Measurements from ENCODE around the gene KCNIP1.

DNA sequence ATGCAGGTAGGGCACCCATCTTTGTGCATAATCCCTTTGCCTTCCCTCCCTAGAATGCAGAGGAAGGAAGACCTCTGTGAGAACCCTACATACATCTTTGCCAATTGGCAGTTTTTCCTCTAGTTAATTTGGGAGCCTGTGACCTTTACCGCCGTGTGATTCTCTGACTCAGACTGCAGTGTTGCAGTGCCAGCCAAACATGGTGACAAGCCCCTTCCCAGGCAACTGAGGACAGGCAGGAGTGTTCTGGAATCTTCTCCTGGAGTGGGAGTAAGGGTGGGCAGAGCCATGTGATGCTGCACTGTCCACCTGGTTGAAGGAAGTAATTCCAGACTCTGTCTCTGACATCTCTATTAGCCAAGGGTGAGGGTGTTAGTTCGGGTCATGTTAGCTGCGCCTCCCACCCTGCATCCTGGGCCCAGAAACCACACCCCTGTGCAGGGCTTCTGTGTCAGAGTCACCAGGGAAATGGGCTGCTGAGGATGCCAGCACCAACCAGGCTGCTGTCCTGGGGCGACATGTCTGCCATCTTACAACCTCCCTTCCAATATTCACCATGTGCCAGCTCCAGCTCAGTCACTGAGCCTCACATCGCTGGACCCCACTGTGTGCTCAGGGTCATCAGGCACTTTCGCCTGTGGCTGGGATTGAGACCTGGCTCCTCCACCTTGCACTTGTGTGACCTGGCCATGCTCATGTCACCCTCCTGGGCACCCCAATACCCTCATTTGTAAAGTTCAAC is 21.8 kb downstream of the KCNIP1 start:
- TF ChIP-seq GATA3 (IDR thresholded peaks at IDR 0.05; ENCODE audit: low read depth, low read length) (no peak), GATA2 (IDR thresholded peaks at IDR 0.05; ENCODE audit: low read depth, low read length) (no peak)

Data from SH-SY5Y (cell line).